Measurements from ENCODE around the gene BSG. TPM values are rescaled to one million over a fixed set of nuclear protein-coding genes. Genes with fewer than 3 reads are reported as not detected.

Gene BSG
- total and polyA plus RNA-seq, 2 of the 4 experiments (the other 2 are of a cell fraction): 130 to 698 TPM

- Histone ChIP-seq H3K36me3 (ENCODE audit: control insufficient read depth, insufficient read depth, low read length) (peaks cover 1% of the 10 kb centered on the region; the same call in 1 of the 2 replicates), H2AFZ (replicated peaks; ENCODE audit: low read length, poor library complexity) (peak overlapping the region; percentile 99), H4K5ac (ENCODE audit: low read depth, low read length) (peak overlapping the region; percentile 0), H4K8ac (ENCODE audit: low read depth in 2 of 2, low read length in 2 of 2) (peak overlapping the region; percentile 76 to 86; a peak in 2 of 4 replicates), H2BK15ac (ENCODE audit: low read depth, low read length) (no peak overlapping the region), H4K20me1 (ENCODE audit: insufficient read depth, low read length) (peaks cover 29% of the 10 kb centered on the region), H2BK20ac (ENCODE audit: low read depth, low read length) (no peak overlapping the region), H3K9ac (ENCODE audit: low read depth, low read length) (peak overlapping the region; percentile 85), H3K56ac (ENCODE audit: extremely low read depth, insufficient read depth, low read length) (no peak overlapping the region; the same call in 1 of the 2 replicates), H3K27ac (ENCODE audit: insufficient read depth, low read length) (peak overlapping the region; percentile 93; the same call in 1 of the 2 replicates), H2BK120ac (ENCODE audit: low read depth, low read length) (no peak overlapping the region), H3K14ac (replicated peaks; ENCODE audit: low read depth, low read length) (peak overlapping the region; percentile 94; the same call in 1 of the 2 replicates), H3K23ac (ENCODE audit: low read depth, low read length) (no peak overlapping the region), H3K4ac (ENCODE audit: low read depth, low read length) (peak overlapping the region; percentile 95; the same call in 1 of the 2 replicates), H3K18ac (ENCODE audit: low read depth, low read length) (no peak overlapping the region), H3K4me3 (ENCODE audit: insufficient read depth, low read depth, low read length) (peak overlapping the region; percentile 94), H3K9me1 (ENCODE audit: insufficient read depth, low read length) (peaks cover 4% of the 10 kb centered on the region; the same call in 1 of the 2 replicates), H3K4me1 (ENCODE audit: control insufficient read depth, insufficient read depth, low read length) (peaks cover 9% of the 10 kb centered on the region), H3K27me3 (ENCODE audit: control insufficient read depth, insufficient read depth, low read length) (peaks cover 6% of the 10 kb centered on the region), H4K91ac (ENCODE audit: insufficient read depth, low read depth, low read length) (peak overlapping the region; percentile 79; the same call in 1 of the 2 replicates), H2AK9ac (replicated peaks; ENCODE audit: low read depth, low read length, poor library complexity) (peak overlapping the region; percentile 91), H2AK5ac (ENCODE audit: low read depth, low read length) (peak overlapping the region; percentile 59; the same call in 1 of the 2 replicates), H3K79me1 (ENCODE audit: low read depth in 1 of 2, low read length in 2 of 2) (peaks cover 0 to 35% of the 10 kb centered on the region in 2 experiments; a peak in 3 of 4 replicates), H2BK5ac (ENCODE audit: low read depth, low read length, poor library complexity, severe bottlenecking) (peak overlapping the region; percentile 50), H3K9me3 (ENCODE audit: control insufficient read depth, insufficient read depth, low read length) (no peaks in the 10 kb centered on the region), H3K4me2 (ENCODE audit: low read depth, low read length) (peak overlapping the region; percentile 83)
- ChIA-PET CTCF (interaction anchor here (0.6 to 2.0 kb wide), 2 partner anchors 20 to 300 kb away, joined by 3 to 11 read pairs; no protein-coding TSS in a partner anchor), POLR2A (ENCODE audit: unreplicated experiment) (no interaction called here)
- BruUV-seq (replicated peaks): no TSS peak
- in situ Hi-C loops (cut with MboI; ENCODE audit: low sequenced_read_pairs) (no loop called here), intact Hi-C loops (cut with micrococcal nuclease) (no loop called here), dilution Hi-C loops (cut with HindIII; ENCODE audit: low sequenced_read_pairs, unreplicated experiment) (no loop called here)
- WGBS, 2 experiments (ENCODE audit: extremely low coverage in 2 of 2, insufficient read length in 1 of 2): 83% methylated on average over 19 of the region's 38 CpGs; no CpG with 5 or more reads in 1 of the 2 experiments
- DNase-seq: no peak
- ATAC-seq (ENCODE audit: low read depth): no peak
- TF ChIP-seq NFE2L2 (IDR thresholded peaks at IDR 0.05; ENCODE audit: low read depth, low read length) (no peak), USF2 (IDR thresholded peaks at IDR 0.05; ENCODE audit: low read depth, low read length) (no peak), POLR2A (IDR thresholded peaks at IDR 0.05; ENCODE audit: low read depth, low read length) (no peak), CHD1 (IDR thresholded peaks at IDR 0.05; ENCODE audit: low read depth, low read length) (no peak), CTCF (conservative IDR thresholded peaks at IDR 0.05; ENCODE audit: low read depth, low read length) (no peak), RFX5 (IDR thresholded peaks at IDR 0.05; ENCODE audit: low read depth, low read length) (no peak), MXI1 (IDR thresholded peaks at IDR 0.05; ENCODE audit: borderline replicate concordance, low read depth, low read length) (no peak), MAZ (IDR thresholded peaks at IDR 0.05; ENCODE audit: borderline replicate concordance, low read depth, low read length) (no peak), CEBPB (IDR thresholded peaks at IDR 0.05; ENCODE audit: low read depth, low read length) (no peak), MAFK (IDR thresholded peaks at IDR 0.05; ENCODE audit: low read depth, low read length) (no peak), FOS (IDR thresholded peaks at IDR 0.05; ENCODE audit: low read depth, low read length) (no peak), BHLHE40 (IDR thresholded peaks at IDR 0.05; ENCODE audit: low read depth, low read length) (no peak), ELK1 (IDR thresholded peaks at IDR 0.05; ENCODE audit: borderline replicate concordance, low read depth, low read length) (no peak), RAD21 (IDR thresholded peaks at IDR 0.05; ENCODE audit: low read length) (no peak)
Observed at GRCh38 chr19:530134-531008, 42.0 kb upstream of the BSG start.
